Spleen (tissue), 11 donors: Measurements from ENCODE around the gene GBA3. TPM values are rescaled to one million over a fixed set of nuclear protein-coding genes. Genes with fewer than 3 reads are reported as not detected.

Experiments
- DNase-seq: peaks from one replicate; pipeline ENCODE4 v3.0.0-alpha.2; 2020
- H3K27ac ChIP-seq, 8 donors: fragments of 200-600 bp; sonication (generic) in 7 of 8; 1 replicate in 4 of 8; 2 replicates in 4 of 8; pipeline versions ENCODE4 v1.5.0 to v1.8.0; 2016 to 2021; ENCODE audit warnings: inconsistent platforms in 4 of 8, mild to moderate bottlenecking in 4 of 8, moderate library complexity in 1 of 8
- H3K27me3 ChIP-seq, 7 donors: fragments of 200-600 bp; sonication (generic) in 6 of 7; replicated peaks in 1 of 7; 1 replicate in 4 of 7; 2 replicates in 3 of 7; pipeline versions ENCODE4 v1.5.0 to v1.8.0; 2016 to 2021; ENCODE audit warnings: inconsistent platforms in 3 of 7, mild to moderate bottlenecking in 1 of 7
- H3K36me3 ChIP-seq, 6 donors: fragments of 200-600 bp; sonication (generic) in 5 of 6; 1 replicate in 4 of 6; 2 replicates in 2 of 6; pipeline versions ENCODE4 v1.5.0 to v1.8.0; 2016 to 2021; ENCODE audit warnings: inconsistent platforms in 2 of 6
- H3K4me1 ChIP-seq, 6 donors: fragments of 200-600 bp; sonication (generic) in 5 of 6; 1 replicate in 3 of 6; 2 replicates in 3 of 6; pipeline versions ENCODE4 v1.5.0 to v1.8.0; 2016 to 2021; ENCODE audit warnings: inconsistent platforms in 3 of 6
- H3K4me3 ChIP-seq, 8 donors: fragments of 200-600 bp; sonication (generic) in 7 of 8; 1 replicate in 4 of 8; 2 replicates in 4 of 8; pipeline versions ENCODE4 v1.5.0 to v1.8.0; 2016 to 2021; ENCODE audit warnings: inconsistent platforms in 4 of 8, mild to moderate bottlenecking in 4 of 8, moderate library complexity in 2 of 8
- H3K9me3 ChIP-seq, 8 donors: fragments of 200-600 bp; sonication (generic) in 7 of 8; 1 replicate in 4 of 8; 2 replicates in 4 of 8; pipeline versions ENCODE4 v1.5.0 to v1.8.0; 2016 to 2021; ENCODE audit warnings: inconsistent platforms in 4 of 8
- CTCF ChIP-seq, 11 experiments: fragments of 200-600 bp in 7 of 11; fragments of 450-650 bp in 4 of 11; sonication (generic) in 4 of 11; IDR thresholded peaks in 8 of 11; conservative IDR thresholded peaks in 3 of 11; 1 replicate in 7 of 11; 2 replicates in 4 of 11; pipeline versions ENCODE4 v1.4.0 to v1.8.0; 2016 to 2021; ENCODE audit warnings: antibody characterized with exemption in 11 of 11, inconsistent platforms in 4 of 11, mild to moderate bottlenecking in 1 of 11
- POLR2A ChIP-seq, 3 donors: fragments of 450-650 bp; IDR thresholded peaks; one replicate each; pipeline ENCODE4 v1.5.1; 2017; ENCODE audit warnings: antibody characterized with exemption in 3 of 3, mild to moderate bottlenecking in 1 of 3
- POLR2AphosphoS5 ChIP-seq, 3 donors: sonication (generic); formaldehyde crosslinking; IDR thresholded peaks; one replicate each; pipeline ENCODE4 v1.5.1; 2017; ENCODE audit warnings: antibody characterized with exemption in 3 of 3
- WGBS, 5 donors: extraction: QIAGEN DNeasy Blood & Tissue Kit in 3 of 5; methylation state at CpG; one replicate each; pipeline versions ENCODE4 v1.1.5 to v1.1.7; 2013 to 2018; 5-methylcytosine and 5-hydroxymethylcytosine counted together
- intact Hi-C: fragments of 100-400 bp; cut with DNase I; formaldehyde crosslinking; loops from one replicate; pipeline ENCODE4 v1.15.0; 2023; ENCODE audit warnings: low total_unique reads
- polyA plus RNA-seq, 3 donors: library from polyadenylated mRNA; stranded (reverse); fragments of 200-250 nt; gene quantifications; one replicate each; pipeline ENCODE4 v1.2.1, GENCODE V29; 2013
- total RNA-seq, 7 donors: library from RNA; depleted of rRNA in 3 of 7; stranded (reverse); fragments of >200 nt in 3 of 7; fragmentation: NEBNext Ultra II Directional in 4 of 7; extraction: Animal tissue kit (Norgen Biotek cat#: 25700) in 4 of 7; gene quantifications; one replicate each; pipeline versions ENCODE4 v1.1.0 to v1.2.1, GENCODE V29; 2016 to 2021
- donor health status: healthy with polysubstance abuse.
- donor health status: DM: no; HTN: no; CAD: no; lungs with moderate emphysema.
- donor health status: DM: no; HTN: no; CAD: no.
- donor health status: Bipolar disorder and iron deficiency.
- donor health status: healthy.
- donor health status: DM: no; HTN: no; CAD: no.
- donor health status: DM: yes; HTN: yes; CAD: no.

GBA3 gene
- total and polyA plus RNA-seq, 10 donors: 0.43 to 33.1 (median 12.9) TPM

DNA sequence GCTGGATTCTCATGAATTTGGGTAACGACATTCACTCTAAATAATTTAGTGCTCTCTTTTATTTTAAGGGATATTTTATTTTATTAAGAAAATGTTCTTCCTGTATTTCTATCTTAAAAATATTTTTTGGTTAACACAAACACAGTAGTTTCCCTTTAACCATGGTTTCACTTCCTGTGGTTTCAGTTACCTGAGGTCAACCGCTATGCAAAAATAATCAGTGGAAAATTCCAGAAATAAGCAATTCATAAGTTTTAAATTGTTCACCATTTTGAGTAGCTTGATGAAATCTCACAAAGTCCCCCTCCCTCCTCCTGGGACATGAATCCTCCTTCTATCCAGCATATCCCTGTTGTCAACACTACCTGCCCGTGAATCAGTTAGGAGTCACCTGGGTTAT, 71.4 kb downstream of the GBA3 start:
- Histone ChIP-seq H3K9me3 (no peaks in the 10 kb centered on the region), H3K27me3 (no peaks in the 10 kb centered on the region), H3K36me3 (no peaks in the 10 kb centered on the region), H3K4me3 (no peak overlapping the region), H3K4me1 (no peaks in the 10 kb centered on the region), H3K27ac (no peak overlapping the region)
- DNase-seq: no peak
- TF ChIP-seq POLR2A (IDR thresholded peaks at IDR 0.05) (no peak), CTCF (IDR thresholded peaks at IDR 0.05 in 8 of 11, conservative IDR thresholded peaks at IDR 0.05 in 3 of 11) (no peak), POLR2AphosphoS5 (IDR thresholded peaks at IDR 0.05) (no peak)
- WGBS, 5 donors: 58 to 75% (median 68%) methylated on average over 3 of the region's 3 CpGs
- intact Hi-C loops: no loop called here

DNA sequence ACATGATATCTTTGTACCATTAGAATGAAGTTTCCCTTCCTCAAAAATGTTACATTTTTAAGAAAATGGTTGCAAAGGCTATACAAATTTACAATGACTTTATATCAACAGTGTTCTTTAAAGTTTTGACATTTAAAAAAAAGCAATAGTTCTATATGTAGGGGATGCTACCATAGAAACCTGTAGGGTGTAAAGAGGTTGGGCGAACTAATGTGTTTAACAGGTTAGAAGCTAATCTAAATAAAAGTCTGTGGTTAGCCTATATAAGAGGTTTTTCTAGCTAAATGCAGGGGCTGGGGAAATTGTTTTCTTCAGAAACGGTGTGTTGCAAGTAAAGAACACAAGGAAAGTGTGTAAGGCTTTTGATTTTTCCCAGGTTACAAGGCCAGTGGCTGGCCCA, 73.3 kb downstream of the GBA3 start:
- TF ChIP-seq CTCF (IDR thresholded peaks at IDR 0.05 in 8 of 11, conservative IDR thresholded peaks at IDR 0.05 in 3 of 11): no peak
- no peak for TF ChIP-seq POLR2AphosphoS5 (IDR thresholded peaks at IDR 0.05)
- no peak for TF ChIP-seq POLR2A (IDR thresholded peaks at IDR 0.05)

DNA sequence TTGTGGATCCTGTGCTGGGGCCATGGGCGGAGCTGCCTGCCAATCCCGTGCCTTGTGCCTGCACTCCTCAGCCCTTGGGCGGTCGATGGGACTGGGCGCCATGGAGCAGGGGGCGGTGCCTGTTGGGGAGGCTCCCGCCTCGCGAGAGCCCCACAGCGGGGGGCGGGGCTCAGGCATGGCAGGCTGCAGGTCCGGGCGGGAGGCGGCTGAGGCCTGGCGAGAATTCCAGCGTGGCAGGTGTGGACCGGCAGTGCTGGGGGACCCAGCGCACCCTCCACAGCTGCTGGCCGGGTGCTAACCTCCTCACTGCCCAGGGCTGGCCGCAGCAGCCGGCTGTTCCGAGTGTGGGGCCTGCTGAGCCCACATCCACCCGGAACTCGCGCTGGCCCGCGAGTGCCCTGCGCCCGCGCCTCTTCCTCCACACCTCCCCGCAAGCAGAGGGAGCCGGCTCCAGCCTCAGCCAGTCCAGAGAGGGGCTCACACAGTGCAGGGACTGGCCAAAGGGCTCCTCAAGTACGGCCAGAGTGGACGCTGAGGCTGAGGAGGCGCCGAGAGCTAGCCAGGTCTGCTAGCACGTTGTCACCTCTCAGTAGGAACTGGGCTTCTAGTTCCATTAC, 85.9 kb downstream of the GBA3 start:
- H3K36me3 ChIP-seq: no peaks in the 10 kb centered on the region
- no peak overlapping the region for H3K27ac ChIP-seq
- TF ChIP-seq CTCF (IDR thresholded peaks at IDR 0.05 in 8 of 11, conservative IDR thresholded peaks at IDR 0.05 in 3 of 11) (no peak), POLR2A (IDR thresholded peaks at IDR 0.05) (no peak), POLR2AphosphoS5 (IDR thresholded peaks at IDR 0.05) (no peak)
- H3K27me3 ChIP-seq: no peaks in the 10 kb centered on the region
- 91 to 97% (median 94%) methylated on average over 23 to 37 of the region's 37 CpGs for WGBS, 5 donors
- no peak overlapping the region for H3K4me3 ChIP-seq
- intact Hi-C loops: no loop called here
- no peaks in the 10 kb centered on the region for H3K4me1 ChIP-seq
- peak; percentile 69 for DNase-seq
- peaks cover 0 to 18% (median 5%) of the 10 kb centered on the region in 8 donors for H3K9me3 ChIP-seq

More for the DNA sequence above, 73.3 kb downstream of the GBA3 start:
- Histone ChIP-seq H3K9me3 (peaks cover 0 to 8% (median 0%) of the 10 kb centered on the region in 8 donors), H3K4me3 (no peak overlapping the region), H3K36me3 (no peaks in the 10 kb centered on the region), H3K27me3 (no peaks in the 10 kb centered on the region), H3K4me1 (no peaks in the 10 kb centered on the region), H3K27ac (no peak overlapping the region)
- intact Hi-C loops: no loop called here
- 70 to 78% (median 72%) methylated on average over 2 of the region's 2 CpGs for WGBS, 5 donors
- DNase-seq: no peak

GRCh38 chr4:22780317-22780716, 87.6 kb downstream of the GBA3 start:
- 76 to 83% (median 81%) methylated on average over 4 of the region's 4 CpGs for WGBS, 5 donors
- Histone ChIP-seq H3K27ac (no peak overlapping the region), H3K27me3 (no peaks in the 10 kb centered on the region), H3K4me3 (no peak overlapping the region), H3K36me3 (no peaks in the 10 kb centered on the region), H3K9me3 (peaks cover 0 to 18% (median 5%) of the 10 kb centered on the region in 8 donors), H3K4me1 (no peaks in the 10 kb centered on the region)
- TF ChIP-seq POLR2AphosphoS5 (IDR thresholded peaks at IDR 0.05) (no peak), POLR2A (IDR thresholded peaks at IDR 0.05) (no peak), CTCF (IDR thresholded peaks at IDR 0.05 in 8 of 11, conservative IDR thresholded peaks at IDR 0.05 in 3 of 11) (no peak)
- intact Hi-C loops: no loop called here
- DNase-seq: no peak
